ENCODE data around the gene IGSF9B. TPM values are rescaled to one million over a fixed set of nuclear protein-coding genes. Genes with fewer than 3 reads are reported as not detected.

The IGSF9B gene
- total and polyA plus RNA-seq, 10 of the 15 experiments (the other 5 are each of a cell fraction or from before 2014, with no cell fraction given), result 0.03 to 3.7 (median 0.20) TPM; not detected in 2

DNA sequence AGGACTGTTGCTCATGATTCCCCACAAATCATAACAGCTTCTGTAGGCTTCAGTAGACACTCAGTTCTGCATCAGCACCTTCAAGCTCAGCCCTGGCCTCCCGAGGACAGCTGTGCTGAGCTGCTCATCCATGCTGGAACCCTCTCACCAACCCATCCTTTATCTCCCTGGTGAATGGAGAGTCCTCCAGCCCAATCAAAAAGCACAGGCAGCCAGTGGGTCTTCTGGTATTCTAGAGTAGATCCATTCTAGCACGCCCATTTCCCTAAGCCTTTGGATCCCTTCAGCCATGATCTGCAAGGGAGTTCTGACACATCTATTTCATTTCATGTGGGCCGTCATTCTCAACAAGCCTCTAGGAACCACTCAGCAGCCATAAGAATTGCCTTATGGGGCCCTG, 66.9 kb downstream of the IGSF9B start:
- no peak overlapping the region for H3K9ac ChIP-seq (ENCODE audit: control insufficient read depth, insufficient read depth, low read length)
- no peaks in the 10 kb centered on the region; a peak in 1 of 4 replicates for H3K27me3 ChIP-seq (replicated peaks in 1 of 2; ENCODE audit: control insufficient read depth in 2 of 2, insufficient read depth in 2 of 2, low read length in 1 of 2)
- CTCF ChIA-PET, result no interaction called here
- FAIRE-seq (no peak), ATAC-seq (no peak), DNase-seq (ENCODE audit: low read depth, low spot score) (no peak)
- no peaks in the 10 kb centered on the region for H3K36me3 ChIP-seq (ENCODE audit: control insufficient read depth in 2 of 2, insufficient read depth in 2 of 2, low read length in 1 of 2)
- no peak overlapping the region for H2AFZ ChIP-seq (ENCODE audit: control insufficient read depth, low read depth, low read length)
- intact Hi-C loops (cut with micrococcal nuclease; ENCODE audit: unreplicated experiment), result no loop called here
- H4K20me1 ChIP-seq (ENCODE audit: control insufficient read depth, insufficient read depth), result no peaks in the 10 kb centered on the region
- POLR2A ChIA-PET, result no interaction called here
- TF ChIP-seq, protein P1, sequence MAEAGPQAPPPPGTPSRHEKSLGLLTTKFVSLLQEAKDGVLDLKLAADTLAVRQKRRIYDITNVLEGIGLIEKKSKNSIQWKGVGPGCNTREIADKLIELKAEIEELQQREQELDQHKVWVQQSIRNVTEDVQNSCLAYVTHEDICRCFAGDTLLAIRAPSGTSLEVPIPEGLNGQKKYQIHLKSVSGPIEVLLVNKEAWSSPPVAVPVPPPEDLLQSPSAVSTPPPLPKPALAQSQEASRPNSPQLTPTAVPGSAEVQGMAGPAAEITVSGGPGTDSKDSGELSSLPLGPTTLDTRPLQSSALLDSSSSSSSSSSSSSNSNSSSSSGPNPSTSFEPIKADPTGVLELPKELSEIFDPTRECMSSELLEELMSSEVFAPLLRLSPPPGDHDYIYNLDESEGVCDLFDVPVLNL (IDR thresholded peaks at IDR 0.05; ENCODE audit: low read depth, low read length), result no peak
- TF ChIP-seq HDAC2 (IDR thresholded peaks at IDR 0.05), result no peak
- no peak for TF ChIP-seq TCF12 (IDR thresholded peaks at IDR 0.05; ENCODE audit: low read depth, low read length)
- no peak for TF ChIP-seq MYC (IDR thresholded peaks at IDR 0.05; ENCODE audit: insufficient read depth, insufficient read length, insufficient replicate concordance, low read length, severe bottlenecking)
- H3K79me2 ChIP-seq (ENCODE audit: control insufficient read depth, insufficient read depth, low read length), result no peaks in the 10 kb centered on the region
- BruUV-seq (replicated peaks), result no TSS peak
- H3K4me3 ChIP-seq, result no peak overlapping the region
- no peak overlapping the region for H3K27ac ChIP-seq (ENCODE audit: control insufficient read depth, insufficient read depth)
- peaks cover 1% of the 10 kb centered on the region for H3K4me1 ChIP-seq (ENCODE audit: control insufficient read depth, insufficient read depth, low read length)
- SMC1A ChIA-PET (ENCODE audit: uncharacterized antibody, unreplicated experiment), result no interaction called here
- H3K4me2 ChIP-seq (ENCODE audit: control insufficient read depth, insufficient read depth), result no peak overlapping the region
- H3K9me3 ChIP-seq (replicated peaks; ENCODE audit: control insufficient read depth, insufficient read depth, low read length), result no peaks in the 10 kb centered on the region; the same call in 2 of the 3 replicates
- in situ Hi-C loops (cut with MboI), result no loop called here
- WGBS (ENCODE audit: insufficient coverage, insufficient replicate concordance, low lambda C conversion rate, missing lambda C conversion rate), result 18% methylated on average over 3 of the region's 3 CpGs
- RAD21 ChIA-PET (ENCODE audit: unreplicated experiment), result no interaction called here

DNA sequence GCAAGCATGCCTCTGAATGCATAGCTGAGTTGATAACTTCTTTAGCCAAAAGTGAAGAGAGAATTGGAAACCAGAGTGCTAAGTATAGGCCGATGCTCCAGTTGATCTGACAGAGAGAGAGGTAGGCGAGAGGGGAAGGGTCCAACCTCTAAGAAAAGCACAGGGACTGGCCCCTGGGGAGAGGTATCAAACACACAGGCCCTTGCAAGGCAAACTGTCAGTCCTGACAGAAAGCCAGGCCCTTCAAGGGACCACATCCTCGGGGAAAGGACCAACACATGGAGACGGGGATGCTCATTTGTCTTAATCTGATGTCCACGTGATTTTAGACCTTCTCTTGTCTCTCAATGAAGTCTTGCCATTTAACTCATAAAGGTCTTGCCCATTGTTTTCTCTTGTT, 67.6 kb downstream of the IGSF9B start:
- POLR2A ChIA-PET, result no interaction called here
- Histone ChIP-seq H3K27me3 (replicated peaks in 1 of 2; ENCODE audit: control insufficient read depth in 2 of 2, insufficient read depth in 2 of 2, low read length in 1 of 2) (no peaks in the 10 kb centered on the region; a peak in 1 of 4 replicates), H3K4me1 (ENCODE audit: control insufficient read depth, insufficient read depth, low read length) (no peaks in the 10 kb centered on the region), H3K27ac (ENCODE audit: control insufficient read depth, insufficient read depth) (no peak overlapping the region), H2AFZ (ENCODE audit: control insufficient read depth, low read depth, low read length) (no peak overlapping the region), H3K9ac (ENCODE audit: control insufficient read depth, insufficient read depth, low read length) (no peak overlapping the region), H4K20me1 (ENCODE audit: control insufficient read depth, insufficient read depth) (no peaks in the 10 kb centered on the region), H3K4me2 (ENCODE audit: control insufficient read depth, insufficient read depth) (no peak overlapping the region), H3K9me3 (replicated peaks; ENCODE audit: control insufficient read depth, insufficient read depth, low read length) (no peaks in the 10 kb centered on the region; the same call in 2 of the 3 replicates), H3K79me2 (ENCODE audit: control insufficient read depth, insufficient read depth, low read length) (no peaks in the 10 kb centered on the region), H3K4me3 (no peak overlapping the region), H3K36me3 (ENCODE audit: control insufficient read depth in 2 of 2, insufficient read depth in 2 of 2, low read length in 1 of 2) (no peaks in the 10 kb centered on the region)
- CTCF ChIA-PET, result no interaction called here
- SMC1A ChIA-PET (ENCODE audit: uncharacterized antibody, unreplicated experiment), result no interaction called here
- DNase-seq (ENCODE audit: low read depth, low spot score) (no peak), FAIRE-seq (no peak), ATAC-seq (no peak)
- RAD21 ChIA-PET (ENCODE audit: unreplicated experiment), result no interaction called here
- WGBS (ENCODE audit: insufficient coverage, insufficient replicate concordance, low lambda C conversion rate, missing lambda C conversion rate), result 24% methylated on average over 5 of the region's 5 CpGs
- in situ Hi-C loops (cut with MboI) (no loop called here), intact Hi-C loops (cut with micrococcal nuclease; ENCODE audit: unreplicated experiment) (no loop called here)
- no TSS peak for BruUV-seq (replicated peaks)
- TF ChIP-seq RCOR1 (conservative IDR thresholded peaks at IDR 0.05; ENCODE audit: low read depth, low read length) (no peak), POU2F2 (IDR thresholded peaks at IDR 0.05; ENCODE audit: borderline replicate concordance, low read depth, low read length) (no peak), TBL1XR1 (IDR thresholded peaks at IDR 0.05; ENCODE audit: low read depth, low read length) (no peak), HDAC6 (IDR thresholded peaks at IDR 0.05; ENCODE audit: unreplicated experiment) (no peak), EZH2 (IDR thresholded peaks at IDR 0.05; ENCODE audit: borderline replicate concordance, control insufficient read depth, low read depth, low read length) (no peak)
- TF ChIP-seq, protein P2, sequence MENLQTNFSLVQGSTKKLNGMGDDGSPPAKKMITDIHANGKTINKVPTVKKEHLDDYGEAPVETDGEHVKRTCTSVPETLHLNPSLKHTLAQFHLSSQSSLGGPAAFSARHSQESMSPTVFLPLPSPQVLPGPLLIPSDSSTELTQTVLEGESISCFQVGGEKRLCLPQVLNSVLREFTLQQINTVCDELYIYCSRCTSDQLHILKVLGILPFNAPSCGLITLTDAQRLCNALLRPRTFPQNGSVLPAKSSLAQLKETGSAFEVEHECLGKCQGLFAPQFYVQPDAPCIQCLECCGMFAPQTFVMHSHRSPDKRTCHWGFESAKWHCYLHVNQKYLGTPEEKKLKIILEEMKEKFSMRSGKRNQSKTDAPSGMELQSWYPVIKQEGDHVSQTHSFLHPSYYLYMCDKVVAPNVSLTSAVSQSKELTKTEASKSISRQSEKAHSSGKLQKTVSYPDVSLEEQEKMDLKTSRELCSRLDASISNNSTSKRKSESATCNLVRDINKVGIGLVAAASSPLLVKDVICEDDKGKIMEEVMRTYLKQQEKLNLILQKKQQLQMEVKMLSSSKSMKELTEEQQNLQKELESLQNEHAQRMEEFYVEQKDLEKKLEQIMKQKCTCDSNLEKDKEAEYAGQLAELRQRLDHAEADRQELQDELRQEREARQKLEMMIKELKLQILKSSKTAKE (IDR thresholded peaks at IDR 0.05; ENCODE audit: low read depth, poor library complexity, severe bottlenecking), result no peak
- TF ChIP-seq, protein P3, sequence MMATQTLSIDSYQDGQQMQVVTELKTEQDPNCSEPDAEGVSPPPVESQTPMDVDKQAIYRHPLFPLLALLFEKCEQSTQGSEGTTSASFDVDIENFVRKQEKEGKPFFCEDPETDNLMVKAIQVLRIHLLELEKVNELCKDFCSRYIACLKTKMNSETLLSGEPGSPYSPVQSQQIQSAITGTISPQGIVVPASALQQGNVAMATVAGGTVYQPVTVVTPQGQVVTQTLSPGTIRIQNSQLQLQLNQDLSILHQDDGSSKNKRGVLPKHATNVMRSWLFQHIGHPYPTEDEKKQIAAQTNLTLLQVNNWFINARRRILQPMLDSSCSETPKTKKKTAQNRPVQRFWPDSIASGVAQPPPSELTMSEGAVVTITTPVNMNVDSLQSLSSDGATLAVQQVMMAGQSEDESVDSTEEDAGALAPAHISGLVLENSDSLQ (IDR thresholded peaks at IDR 0.05), result no peak
- TF ChIP-seq, protein P1 (IDR thresholded peaks at IDR 0.05; ENCODE audit: low read depth, low read length), result no peak
